ENCODE measurements around the gene PTGIS.

Gene PTGIS

GRCh38 chr20:49539481-49540231, 28.3 kb downstream of the PTGIS start:
- TF ChIP-seq, protein P1, sequence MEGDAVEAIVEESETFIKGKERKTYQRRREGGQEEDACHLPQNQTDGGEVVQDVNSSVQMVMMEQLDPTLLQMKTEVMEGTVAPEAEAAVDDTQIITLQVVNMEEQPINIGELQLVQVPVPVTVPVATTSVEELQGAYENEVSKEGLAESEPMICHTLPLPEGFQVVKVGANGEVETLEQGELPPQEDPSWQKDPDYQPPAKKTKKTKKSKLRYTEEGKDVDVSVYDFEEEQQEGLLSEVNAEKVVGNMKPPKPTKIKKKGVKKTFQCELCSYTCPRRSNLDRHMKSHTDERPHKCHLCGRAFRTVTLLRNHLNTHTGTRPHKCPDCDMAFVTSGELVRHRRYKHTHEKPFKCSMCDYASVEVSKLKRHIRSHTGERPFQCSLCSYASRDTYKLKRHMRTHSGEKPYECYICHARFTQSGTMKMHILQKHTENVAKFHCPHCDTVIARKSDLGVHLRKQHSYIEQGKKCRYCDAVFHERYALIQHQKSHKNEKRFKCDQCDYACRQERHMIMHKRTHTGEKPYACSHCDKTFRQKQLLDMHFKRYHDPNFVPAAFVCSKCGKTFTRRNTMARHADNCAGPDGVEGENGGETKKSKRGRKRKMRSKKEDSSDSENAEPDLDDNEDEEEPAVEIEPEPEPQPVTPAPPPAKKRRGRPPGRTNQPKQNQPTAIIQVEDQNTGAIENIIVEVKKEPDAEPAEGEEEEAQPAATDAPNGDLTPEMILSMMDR (IDR thresholded peaks at IDR 0.05; ENCODE audit: low read depth, low read length, missing control alignments): no peak
- no peak overlapping the region for H3K4me3 ChIP-seq (ENCODE audit: low read depth, low read length)
- DNase-seq (ENCODE audit: low read depth): no peak
- in situ Hi-C loops (cut with HindIII; ENCODE audit: low sequenced_read_pairs): no loop called here

DNA sequence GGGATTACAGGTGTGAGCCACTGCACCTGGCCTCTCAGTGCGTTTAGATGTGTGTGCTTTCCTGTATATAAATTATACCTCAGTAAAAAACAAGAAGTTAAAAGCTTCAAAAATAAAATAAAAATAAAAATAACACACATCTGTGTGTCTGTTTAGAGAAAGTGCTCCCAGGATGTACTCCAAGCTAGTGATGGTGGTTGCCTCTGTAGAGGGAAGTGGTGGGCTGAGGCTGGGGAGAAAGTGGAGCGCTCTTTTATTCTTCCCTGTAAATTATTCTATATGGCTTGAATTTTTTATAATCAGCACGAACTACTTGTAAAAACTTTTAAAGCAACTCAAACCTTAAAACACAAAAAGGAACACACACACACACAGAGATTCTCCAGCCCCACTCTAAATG, 29.0 kb downstream of the PTGIS start:
- no peak for DNase-seq (ENCODE audit: low read depth)
- in situ Hi-C loops (cut with HindIII; ENCODE audit: low sequenced_read_pairs): no loop called here
- TF ChIP-seq, protein P1 (IDR thresholded peaks at IDR 0.05; ENCODE audit: low read depth, low read length, missing control alignments): no peak
- H3K4me3 ChIP-seq (ENCODE audit: low read depth, low read length): no peak overlapping the region

- peak; percentile 32 for DNase-seq (ENCODE audit: low read depth)
- in situ Hi-C loops (cut with HindIII; ENCODE audit: low sequenced_read_pairs): no loop called here
- H3K4me3 ChIP-seq (ENCODE audit: low read depth, low read length): no peak overlapping the region
- TF ChIP-seq, protein P1 (IDR thresholded peaks at IDR 0.05; ENCODE audit: low read depth, low read length, missing control alignments): peak; percentile 80
Measured at GRCh38 chr20:49534255-49534712, 33.7 kb downstream of the PTGIS start.

GRCh38 chr20:49532285-49532946, 35.5 kb downstream of the PTGIS start:
- H3K4me3 ChIP-seq (ENCODE audit: low read depth, low read length): no peak overlapping the region
- TF ChIP-seq, protein P1 (IDR thresholded peaks at IDR 0.05; ENCODE audit: low read depth, low read length, missing control alignments): no peak
- in situ Hi-C loops (cut with HindIII; ENCODE audit: low sequenced_read_pairs): no loop called here

GRCh38 chr20:49529470-49529869, 38.5 kb downstream of the PTGIS start:
- in situ Hi-C loops (cut with HindIII; ENCODE audit: low sequenced_read_pairs): loop anchor here (10.0 kb wide), 1 partner anchor 205 kb away; no protein-coding TSS in a partner anchor
- no peak for DNase-seq (ENCODE audit: low read depth)
- H3K4me3 ChIP-seq (ENCODE audit: low read depth, low read length): no peak overlapping the region
- TF ChIP-seq, protein P1 (IDR thresholded peaks at IDR 0.05; ENCODE audit: low read depth, low read length, missing control alignments): no peak

More at GRCh38 chr20:49532285-49532946, 35.5 kb downstream of the PTGIS start:
- no peak for DNase-seq (ENCODE audit: low read depth)

GRCh38 chr20:49526568-49526967, 41.4 kb downstream of the PTGIS start:
- in situ Hi-C loops (cut with HindIII; ENCODE audit: low sequenced_read_pairs): loop anchor here (10.0 kb wide), 1 partner anchor 202 kb away; no protein-coding TSS in a partner anchor
- TF ChIP-seq, protein P1 (IDR thresholded peaks at IDR 0.05; ENCODE audit: low read depth, low read length, missing control alignments): no peak
- DNase-seq (ENCODE audit: low read depth): no peak
- no peak overlapping the region for H3K4me3 ChIP-seq (ENCODE audit: low read depth, low read length)

All from astrocyte of the cerebellum (primary cell).